CD4-positive, alpha-beta T cell treated with Interleukin-15 for 1 hour (primary cell): ENCODE data around the gene ATAD2B.
"Not testable (repeated sequence)": the region's sequence is repeated elsewhere in the genome, so short reads cannot be mapped to it uniquely, and the experiment has no call there.

Experiments used
- DNase-seq: peaks from one replicate; pipeline ENCODE4 v3.0.0-alpha.2; 2020

ATAD2B gene

DNA sequence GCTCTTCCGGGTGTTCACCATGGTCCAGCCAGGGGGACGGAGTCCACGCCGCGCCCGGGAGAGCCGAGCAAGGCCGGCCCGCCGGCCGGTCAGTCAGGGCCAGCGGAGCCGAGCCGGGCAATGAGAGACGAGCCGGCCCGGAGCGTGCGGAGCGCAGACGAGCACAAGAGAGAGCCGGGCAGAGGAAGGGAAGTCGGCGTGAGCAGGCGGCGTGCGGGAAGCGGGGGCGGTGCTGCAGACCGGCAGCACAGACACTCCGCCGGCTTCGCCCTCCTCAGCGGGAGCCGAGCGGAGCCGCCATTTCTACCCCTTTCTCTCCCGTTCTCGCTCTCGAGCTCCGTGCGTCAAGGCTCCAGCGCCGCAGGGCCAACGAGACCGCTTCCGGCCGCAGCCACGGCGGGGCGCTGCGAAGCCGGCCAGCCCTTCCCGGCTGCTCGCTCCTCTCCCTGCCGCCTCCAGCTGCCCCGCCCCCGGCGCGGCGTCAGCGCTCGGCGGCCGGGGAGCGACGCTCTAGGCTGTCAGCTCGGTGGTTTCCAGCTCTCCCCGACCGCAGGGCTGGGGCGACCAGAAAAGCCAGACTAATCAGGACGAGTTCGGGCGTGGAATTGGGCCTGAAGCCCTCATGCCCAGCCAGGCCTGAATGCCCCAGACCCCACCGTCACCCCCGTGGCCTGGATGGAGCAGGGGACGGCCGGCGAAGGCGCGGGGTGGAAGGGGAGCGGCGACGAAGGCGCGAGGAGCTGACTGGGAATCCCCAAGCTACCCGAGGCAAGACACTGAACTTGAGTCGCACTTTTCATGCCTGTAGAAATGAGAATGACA, at the start of gene ATAD2B:
Gene ATAD2B (minus strand): TSS at position 374 of the 822 bp plus-strand sequence. CDS start 353 bp downstream, at position 21.
- DNase-seq: peak; percentile 95

DNA sequence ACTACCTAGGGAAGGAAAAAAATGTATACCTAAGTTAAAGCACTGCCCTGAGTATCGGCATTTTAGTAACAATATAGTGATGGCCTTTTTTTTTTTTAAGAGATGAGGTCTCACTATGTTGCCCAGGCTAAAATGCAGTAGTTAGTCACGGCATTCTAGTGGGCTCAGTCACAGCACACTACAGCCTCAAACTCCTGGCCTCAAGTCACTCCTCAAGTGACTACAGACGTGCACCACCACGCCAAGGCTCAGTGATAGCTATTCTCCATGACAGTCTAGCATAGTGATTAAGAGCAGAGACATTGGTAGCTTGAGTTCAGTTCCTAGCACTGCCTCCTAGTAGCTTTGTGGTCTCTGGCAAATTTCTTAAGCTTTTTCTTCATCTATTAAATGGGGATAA, 40.9 kb upstream of the ATAD2B start:
- DNase-seq: no peak

DNA sequence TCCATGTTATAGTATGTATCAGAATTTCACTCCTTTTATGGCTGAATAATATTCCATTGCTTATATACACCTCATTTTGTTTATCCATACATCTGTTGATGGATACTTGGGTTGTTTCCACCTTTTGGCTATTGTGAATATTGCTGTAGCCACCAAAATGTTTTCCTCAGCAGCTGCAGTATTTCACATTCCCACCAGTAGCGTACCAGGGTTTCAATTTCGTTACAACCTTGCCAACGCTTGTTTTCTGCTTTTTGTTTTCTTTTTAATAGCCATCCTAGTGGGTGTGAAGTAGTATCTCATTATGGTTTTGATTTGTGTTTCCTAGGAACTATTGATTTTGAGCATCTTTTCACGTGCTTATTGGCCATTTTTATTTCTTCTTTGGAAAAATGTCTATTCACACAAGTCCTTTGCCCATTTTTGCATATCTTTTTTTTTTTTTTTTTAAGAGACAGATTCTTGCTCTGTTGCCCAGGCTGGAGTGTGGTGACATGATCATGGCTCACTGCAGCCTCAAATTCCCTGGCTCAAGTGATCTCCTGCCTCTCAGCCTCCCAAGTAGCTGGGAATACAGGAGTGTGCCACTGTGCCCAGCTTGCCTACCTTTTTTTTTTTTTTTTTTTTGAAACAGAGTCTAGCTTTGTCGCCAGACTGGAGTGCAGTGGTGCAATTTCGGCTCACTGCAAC, 27.5 kb upstream of the ATAD2B start:
- DNase-seq: no peak

DNA sequence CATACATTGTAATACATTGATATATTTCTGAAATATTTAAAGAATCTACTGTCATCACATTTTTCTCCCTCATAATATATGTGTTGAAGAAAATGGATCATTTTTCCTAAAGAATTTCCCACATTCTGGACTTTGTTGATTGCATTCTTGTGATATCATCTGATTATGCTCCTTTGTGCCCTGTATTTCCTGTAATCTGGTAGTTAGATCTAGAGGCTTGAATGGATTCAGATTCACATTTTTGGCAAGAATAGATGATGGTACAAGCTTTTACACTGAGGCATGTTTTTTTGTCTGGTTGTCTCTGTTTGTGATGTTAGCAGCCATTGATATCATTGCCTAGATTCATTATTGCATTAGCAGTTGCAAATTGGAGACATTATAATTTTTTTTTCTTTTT, 26.7 kb upstream of the ATAD2B start:
- no peak for DNase-seq

DNA sequence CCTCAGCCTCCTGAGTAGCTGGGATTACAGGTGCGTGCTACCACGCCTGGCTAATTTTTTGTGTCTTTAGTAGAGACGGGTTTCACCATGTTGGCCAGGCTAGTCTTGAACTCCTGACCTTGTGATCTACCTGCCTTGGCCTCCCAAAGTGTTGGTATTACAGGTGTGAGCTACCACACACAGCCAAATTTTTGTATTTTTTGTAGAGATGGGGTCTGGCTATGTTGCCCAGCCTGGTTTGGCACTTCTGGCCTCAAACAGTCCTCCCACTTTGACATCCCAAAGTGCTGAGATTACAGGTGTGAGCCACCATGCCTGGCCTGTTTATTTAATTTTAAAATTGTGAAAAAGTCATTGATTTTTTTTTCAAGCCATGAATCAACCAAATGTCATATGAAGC, 25.6 kb upstream of the ATAD2B start:
- DNase-seq: not testable (repeated sequence)

DNA sequence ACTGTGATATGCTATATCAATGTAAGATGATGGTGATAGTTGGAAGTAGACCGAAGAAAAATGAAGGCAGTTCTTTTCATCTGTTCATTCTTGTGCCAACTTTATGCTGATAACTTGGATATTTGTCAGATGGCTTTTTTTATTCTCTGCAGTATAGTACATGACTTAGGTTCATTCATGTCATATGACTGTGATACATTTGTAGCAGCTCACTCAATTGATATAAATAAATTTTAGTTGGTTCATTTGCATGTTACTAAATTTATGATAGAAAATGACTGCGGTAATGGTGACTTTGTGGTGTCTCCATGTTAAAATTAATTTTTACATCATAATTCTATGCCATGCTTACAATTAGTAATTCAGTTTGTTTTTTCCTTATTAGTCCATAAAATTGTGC, 20.4 kb upstream of the ATAD2B start:
- no peak for DNase-seq

DNA sequence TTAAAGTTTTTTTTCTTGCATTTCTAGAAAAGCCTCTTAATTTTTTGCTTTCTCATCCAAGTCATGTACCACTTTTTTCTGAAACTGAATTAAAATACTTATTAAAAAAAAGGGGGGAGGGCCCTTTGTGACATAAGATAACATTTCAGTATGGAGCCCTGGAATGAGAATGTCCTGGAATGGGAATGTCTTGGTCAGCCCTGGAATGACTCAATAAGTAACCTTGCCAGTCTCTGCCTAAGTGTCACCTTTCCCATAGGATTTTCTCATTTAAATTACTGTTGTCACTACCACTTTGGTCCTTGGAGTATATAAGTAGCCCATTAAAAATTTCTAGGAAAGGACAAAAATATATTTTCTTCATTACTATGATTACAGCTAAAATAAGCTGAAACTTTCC, 18.1 kb upstream of the ATAD2B start:
- DNase-seq: no peak

DNA sequence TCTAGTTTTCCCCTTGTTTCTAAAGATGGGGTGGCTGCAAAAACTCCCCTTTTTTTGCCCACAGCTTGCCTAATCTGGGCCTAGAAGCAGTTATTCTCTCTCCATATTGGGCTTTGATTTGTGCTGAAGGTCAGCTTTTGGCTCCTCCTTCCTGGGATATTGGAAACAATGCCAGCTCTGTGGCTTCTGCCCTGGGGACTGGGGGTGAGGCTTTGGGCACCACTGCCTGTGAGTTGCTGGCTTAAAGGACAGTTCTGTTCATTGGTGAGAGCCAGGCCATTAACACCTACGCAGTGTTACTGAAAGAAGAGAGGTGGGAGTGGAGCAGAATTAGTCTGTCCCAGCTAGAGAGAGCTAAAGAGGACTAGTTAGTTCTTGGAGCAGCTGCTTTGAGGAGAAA, 17.6 kb upstream of the ATAD2B start:
- no peak for DNase-seq

DNA sequence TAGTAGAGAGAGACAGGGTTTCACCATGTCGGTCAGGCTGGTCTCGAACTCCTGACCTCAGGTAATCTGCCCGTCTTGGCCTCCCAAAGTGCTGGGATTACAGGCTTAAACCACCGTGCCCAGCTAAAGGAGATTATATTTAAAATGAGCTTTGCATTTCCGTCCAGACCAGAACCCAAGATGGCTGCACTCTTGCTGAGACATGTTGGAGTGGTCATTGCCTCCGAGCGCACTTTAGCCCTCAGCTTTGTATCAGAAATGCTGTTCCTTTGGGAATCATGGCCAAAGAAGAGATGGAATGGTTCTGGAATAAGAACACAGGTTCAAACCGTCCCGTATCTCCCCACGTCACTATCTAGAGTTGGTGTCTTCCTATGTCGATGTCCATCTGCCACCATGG, 16.7 kb upstream of the ATAD2B start:
- no peak for DNase-seq

DNA sequence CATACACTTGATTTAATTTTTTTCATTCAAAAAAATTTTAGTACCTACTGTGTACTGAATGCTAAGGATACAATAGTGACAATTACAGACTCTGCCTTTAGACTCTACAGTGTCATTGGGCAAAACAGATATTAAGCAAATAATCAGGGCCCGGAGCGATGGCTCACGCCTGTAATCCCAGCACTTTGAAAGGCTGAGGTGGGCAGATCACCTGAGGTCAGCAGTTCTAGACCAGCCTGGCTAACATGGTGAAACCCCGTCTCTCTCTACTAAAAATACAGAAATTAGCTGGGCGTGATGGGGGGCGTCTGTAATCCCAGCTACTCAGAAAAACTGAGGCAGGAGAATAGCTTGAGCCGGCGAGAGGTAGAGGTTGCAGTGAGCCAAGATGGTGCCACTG, 14.7 kb upstream of the ATAD2B start:
- DNase-seq: no peak

DNA sequence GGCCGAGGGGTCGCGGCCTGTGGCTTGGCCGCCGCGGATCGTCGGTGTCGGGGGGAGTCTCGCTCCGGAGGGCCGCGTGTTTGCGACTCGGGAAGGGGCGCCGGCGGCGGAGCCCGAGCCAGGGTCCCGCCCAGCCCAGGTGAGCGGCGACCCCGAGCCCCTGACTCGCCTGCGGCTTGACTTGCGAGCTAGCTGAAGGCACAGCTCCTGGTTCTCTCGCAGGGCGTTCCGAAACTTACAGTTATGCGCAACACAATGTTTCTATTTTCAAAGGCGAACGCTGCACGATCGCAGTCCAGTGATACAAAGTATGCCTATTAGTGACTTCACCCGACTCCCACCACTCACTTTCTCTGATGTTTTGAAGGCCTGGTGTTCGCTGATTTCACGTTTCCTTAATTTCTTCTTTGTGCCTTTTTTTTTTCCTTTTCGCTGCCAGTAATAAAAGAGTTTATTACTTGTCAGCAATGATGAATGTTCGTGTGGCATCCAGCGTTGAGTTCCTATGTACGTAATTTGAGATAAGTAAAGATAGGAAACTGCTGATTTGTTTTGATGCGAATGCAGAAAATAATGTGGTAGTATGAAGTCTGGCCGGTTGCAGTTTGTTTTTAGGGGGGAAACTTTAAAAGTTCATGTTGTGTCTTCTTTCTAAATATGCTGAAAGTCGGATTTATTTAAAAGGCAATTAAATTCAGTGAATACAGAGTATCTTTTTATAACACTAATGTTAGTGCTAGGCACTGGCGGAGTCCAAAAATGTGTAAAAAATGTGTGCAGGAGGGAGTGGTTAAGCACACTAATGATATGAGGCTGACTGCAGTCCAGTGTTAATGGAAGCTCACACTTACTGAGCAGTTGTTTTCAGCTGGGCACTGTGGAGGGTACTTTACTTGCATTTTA, 14.0 kb upstream of the ATAD2B start:
- DNase-seq: peak; percentile 39

DNA sequence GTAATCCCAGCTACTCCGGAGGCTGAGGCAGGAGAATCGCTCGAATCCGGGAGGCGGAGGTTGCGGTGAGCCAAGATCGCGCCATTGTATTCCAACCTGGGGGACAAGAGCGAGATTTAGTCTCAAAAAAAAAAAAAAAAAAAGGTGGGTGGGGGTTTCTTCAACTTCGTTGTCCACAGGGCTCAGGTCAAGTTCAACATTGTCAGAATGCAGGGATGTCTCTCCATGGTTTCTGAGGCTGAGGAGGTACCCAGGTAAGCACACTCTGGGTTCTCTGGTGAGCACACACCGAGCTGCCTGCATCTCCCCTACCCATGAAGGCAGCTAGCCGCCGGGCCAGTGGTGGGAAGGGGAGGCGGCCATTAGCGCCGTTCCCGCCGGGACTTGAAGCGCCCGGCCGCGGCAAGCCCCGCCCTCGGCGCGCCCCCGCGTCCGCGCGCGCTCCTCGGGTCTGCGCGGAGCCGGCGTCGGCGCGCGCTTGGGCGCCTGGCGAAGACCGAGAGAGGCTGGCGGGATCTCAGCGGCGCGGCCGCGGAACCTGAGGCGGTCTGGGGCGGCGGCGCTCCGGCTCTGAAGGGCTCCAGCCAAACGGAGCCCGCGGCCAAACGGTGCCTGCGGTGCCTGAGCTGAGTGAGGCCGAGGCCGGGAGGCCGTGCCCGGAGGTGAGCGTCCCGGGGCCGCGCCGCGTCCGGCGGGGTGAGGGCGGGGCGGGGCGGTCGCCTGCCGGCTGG, 13.2 kb upstream of the ATAD2B start, which contains the start of gene UBXN2A:
Gene UBXN2A (plus strand): TSS at position 477 of the 731 bp plus-strand sequence. CDS start 17,852 bp downstream, outside the sequence.
- DNase-seq: peak; percentile 75

DNA sequence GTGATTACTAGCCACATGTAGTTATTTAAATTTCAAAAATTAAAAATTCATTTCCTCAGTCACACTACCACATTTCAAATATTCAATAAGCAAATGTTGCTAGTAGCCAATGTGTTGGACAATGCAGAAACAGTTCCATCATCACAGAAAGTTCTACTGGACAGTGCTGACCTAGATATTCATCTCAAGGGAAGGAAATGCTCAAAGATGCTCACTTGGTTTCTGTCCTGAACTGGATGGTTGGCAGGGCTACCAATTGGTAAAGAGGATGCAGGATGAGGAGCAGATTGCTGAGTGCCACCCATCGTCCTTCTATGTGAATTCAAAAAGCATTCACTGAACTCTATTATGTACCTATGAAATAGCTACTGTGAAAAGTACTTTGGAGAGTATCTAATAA, 7.3 kb upstream of the ATAD2B start:
- no peak for DNase-seq

DNA sequence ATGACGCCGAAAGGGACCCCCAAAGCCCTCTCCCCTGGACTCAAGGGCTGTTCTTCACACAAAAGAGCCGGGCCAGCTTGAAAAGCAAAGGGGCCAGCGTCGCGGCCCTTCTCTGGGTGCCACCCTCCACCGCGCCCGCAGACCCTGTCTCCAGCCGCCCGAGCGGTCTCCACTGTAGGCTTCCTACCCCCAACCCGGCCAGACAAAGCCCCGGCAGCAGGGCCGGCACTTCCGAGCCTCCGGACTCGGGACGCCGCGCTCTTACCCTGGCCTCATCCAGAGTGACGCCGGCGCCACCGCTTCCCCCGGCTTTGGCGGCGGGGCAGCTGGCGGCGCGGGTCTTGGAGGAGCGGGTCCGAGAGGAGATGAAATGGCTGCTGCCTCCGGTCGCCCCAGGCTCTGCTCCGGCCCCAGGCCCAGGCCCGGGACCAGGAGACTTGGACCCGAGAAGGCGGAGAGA, 603 bp downstream of the ATAD2B start:
- no peak for DNase-seq

DNA sequence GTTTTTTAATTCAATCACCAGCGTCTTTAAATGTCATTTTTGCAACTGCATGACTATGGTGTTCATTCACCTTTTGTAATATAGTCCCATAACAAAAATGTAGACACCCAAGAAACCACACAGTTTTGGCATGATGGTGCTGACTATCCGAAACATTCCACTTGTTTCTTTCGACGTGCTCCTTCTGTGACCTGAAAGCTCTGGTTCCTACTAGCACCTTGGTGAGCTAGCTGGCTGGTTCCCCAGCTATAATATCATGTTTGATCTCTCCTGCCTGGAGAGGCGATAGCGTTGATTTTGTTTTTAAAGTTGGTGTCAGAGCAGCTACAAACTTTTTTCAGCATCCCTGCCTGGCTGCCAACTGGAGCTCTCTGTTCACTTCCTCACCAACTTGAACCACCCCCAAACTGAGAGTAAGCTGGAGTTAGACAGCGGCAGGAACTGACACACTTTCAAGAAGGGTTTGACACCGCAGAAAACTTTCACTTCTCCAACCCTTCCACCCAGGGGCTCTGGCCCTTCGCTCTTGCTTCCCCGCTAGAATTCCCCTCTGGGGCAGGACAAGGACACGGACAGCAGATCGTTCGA, 1.1 kb downstream of the ATAD2B start:
- peak; percentile 81 for DNase-seq

DNA sequence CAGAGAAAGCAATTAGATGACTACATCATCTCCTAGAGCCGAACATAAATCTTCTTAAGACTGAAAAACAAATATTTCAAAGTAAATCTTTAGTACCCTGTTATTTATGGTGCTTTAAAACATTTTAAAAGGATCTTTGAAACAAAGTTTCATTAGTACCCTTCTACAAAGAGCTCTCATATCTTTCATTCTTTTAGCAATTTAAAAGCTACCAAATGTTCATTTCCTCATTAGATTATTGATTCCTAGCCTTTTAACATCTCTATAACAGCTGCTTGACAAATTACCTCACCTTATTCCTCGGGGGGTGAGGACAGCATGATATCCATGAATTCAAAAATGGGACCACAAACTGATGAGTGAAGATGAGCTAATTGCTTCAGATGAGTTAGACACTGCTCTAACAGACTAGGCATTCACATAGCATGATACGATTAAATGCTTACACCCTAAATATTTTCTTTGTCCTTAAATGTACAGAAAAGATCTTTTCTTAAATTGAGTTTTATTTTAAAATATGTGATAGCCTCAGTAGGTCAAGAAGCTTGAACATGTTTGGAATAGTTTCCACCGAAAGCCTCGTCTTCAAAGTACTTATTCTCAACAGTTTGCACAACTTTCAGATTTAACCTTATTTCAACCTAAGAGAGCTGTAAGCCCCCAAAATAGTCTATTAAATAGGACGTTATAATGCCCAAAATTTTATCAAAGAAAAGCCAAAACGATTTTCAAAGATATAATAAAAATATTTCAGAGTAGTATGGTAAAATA, 2.1 kb downstream of the ATAD2B start:
- DNase-seq: no peak

DNA sequence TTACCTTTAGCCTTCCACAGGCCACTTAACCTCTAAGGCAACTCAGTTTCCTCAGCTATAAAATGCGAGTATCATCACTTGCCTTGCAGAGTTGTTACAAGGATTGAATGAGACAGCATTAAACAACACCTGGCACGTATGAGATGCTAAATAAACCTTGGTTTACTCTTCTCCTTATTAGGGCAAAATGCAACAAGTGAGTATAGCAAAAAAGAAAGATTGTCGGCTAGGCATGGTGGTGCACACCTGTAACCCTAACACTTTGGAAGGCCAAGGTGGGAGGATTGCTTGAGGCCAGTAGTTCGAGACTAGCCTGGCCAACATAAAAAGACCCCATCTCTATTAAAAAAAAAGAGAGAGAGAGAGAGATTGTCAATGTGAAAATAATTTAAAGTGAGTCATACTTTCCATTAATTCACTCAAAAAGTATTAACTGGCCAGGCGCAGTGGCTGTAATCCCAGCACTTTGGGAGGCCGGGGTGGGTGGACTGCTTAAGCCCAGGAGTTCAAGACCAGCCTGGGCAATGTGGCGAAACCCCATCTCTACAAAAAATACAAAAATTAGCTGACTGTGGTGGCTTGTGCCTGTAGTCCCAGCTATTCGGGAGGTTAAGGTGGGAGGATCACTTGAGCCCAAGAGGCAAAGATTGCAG, 8.0 kb downstream of the ATAD2B start:
- DNase-seq: no peak

DNA sequence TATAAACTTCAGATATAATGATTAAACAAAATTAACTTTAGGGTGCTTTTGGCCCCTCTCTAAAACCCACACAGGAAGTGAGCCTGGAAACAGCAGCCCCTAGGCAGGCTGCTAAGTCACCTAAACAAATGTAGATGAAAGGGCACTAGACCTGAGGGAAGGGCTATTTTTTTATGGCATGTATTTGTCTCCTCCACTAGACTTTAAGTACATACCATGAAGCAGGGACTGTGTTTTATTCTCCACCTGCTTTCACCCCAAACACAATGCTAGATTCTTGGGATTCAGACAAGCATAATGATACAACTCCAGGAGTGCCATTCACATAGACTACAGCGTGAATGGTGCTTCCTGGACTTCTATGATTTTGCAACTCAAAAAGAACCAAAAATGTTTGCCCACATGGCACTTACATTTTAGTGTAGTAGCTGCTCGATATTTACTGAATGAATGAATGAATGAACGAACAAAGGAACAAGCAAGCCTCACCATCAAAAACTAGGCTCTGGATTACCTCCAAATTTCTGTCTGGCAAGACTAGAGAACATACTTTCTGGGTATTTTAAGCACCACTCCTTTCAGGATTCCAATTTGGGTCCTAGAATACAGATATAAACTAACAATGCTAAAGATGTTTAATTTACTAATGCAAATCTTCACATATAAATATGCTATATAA, 10.1 kb downstream of the ATAD2B start:
- DNase-seq: no peak

DNA sequence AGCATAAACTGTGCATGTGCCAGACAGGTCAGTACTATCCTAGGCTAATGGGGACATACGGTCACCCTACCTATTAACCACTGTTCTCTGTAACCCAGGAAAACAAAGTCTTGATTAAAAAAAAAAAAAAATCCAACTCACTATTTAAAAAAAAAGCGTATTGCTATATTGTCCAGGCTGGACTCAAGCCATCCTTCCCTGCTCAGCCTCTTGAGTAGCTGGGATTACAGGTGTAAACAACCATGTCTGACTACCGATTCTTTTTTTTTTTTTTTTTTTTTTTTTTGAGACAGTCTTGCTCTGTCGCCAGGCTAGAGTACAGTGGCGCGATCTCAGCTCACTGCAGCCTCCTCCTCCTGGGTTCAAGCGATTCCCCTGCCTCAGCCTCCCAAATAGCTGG, 11.6 kb downstream of the ATAD2B start:
- no peak for DNase-seq

DNA sequence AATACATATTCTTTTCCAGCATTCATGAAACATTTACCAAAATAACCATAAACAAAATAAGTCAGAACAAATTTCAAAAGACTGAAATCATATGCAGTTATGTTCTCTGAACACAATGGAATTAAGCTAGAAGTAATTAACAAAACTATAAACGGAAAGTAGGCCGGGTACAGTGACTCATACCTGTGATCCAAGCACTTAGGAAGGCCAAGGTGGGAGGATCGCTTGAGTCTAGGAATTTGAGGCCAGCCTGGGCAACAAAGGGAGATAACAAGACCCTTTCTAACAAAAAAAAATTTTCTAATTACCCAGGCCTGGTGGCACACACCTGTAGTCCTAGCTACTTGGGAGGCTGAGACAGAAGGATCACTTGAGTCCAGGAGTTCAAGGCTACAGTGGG, 14.9 kb downstream of the ATAD2B start:
- no peak for DNase-seq
